Glutamatergic neuron (in vitro differentiated cells): ENCODE measurements around the gene ATOX1. TPM values are rescaled to one million over a fixed set of nuclear protein-coding genes. Genes with fewer than 3 reads are reported as not detected.
A peak's percentile ranks its signal among the peaks of the same experiment; 100 is the strongest.
"Not testable (repeated sequence)": the region's sequence is repeated elsewhere in the genome, so short reads cannot be mapped to it uniquely, and the experiment has no call there.

ENCODE experiments used
- DNase-seq: peaks from one replicate; pipeline ENCODE4 v3.0.0; 2022
- H3K27ac Mint-ChIP-seq: one replicate; pipeline ENCODE4 v1.8.0; 2020; ENCODE audit warnings: mild to moderate bottlenecking, mixed read lengths, inconsistent platforms; ENCODE audit not compliant: unreplicated experiment
- H3K27me3 Mint-ChIP-seq: one replicate; pipeline ENCODE4 v1.8.0; 2020; ENCODE audit warnings: mild to moderate bottlenecking, moderate library complexity, mixed read lengths, inconsistent platforms; ENCODE audit not compliant: unreplicated experiment
- H3K36me3 Mint-ChIP-seq: one replicate; pipeline ENCODE4 v1.8.0; 2020; ENCODE audit warnings: mild to moderate bottlenecking, mixed read lengths, inconsistent platforms; ENCODE audit not compliant: unreplicated experiment
- H3K4me1 Mint-ChIP-seq: one replicate; pipeline ENCODE4 v1.8.0; 2020; ENCODE audit warnings: mild to moderate bottlenecking, low read depth, mixed read lengths, inconsistent platforms; ENCODE audit not compliant: unreplicated experiment
- H3K4me3 Mint-ChIP-seq: one replicate; pipeline ENCODE4 v1.8.0; 2020; ENCODE audit warnings: mild to moderate bottlenecking, mixed read lengths, inconsistent platforms; ENCODE audit not compliant: unreplicated experiment
- H3K9me3 Mint-ChIP-seq: one replicate; pipeline ENCODE4 v1.8.0; 2020; ENCODE audit warnings: mild to moderate bottlenecking, moderate library complexity, mixed read lengths, inconsistent platforms; ENCODE audit not compliant: unreplicated experiment
- CTCF ChIP-seq: fragments of 200-600 bp; sonication (generic); IDR thresholded peaks from one replicate; pipeline ENCODE4 v1.5.0; 2021; ENCODE audit not compliant: partially characterized antibody, unreplicated experiment
- total RNA-seq: library from RNA; stranded (reverse); fragmentation: NEBNext Ultra II Directional; extraction: Animal tissue kit (Norgen Biotek cat#: 25700); gene quantifications from one replicate; pipeline ENCODE4 v1.2.1, GENCODE V29; 2021; ENCODE audit not compliant: unreplicated experiment

ATOX1 gene
- total RNA-seq, 1 donor from 2014 or later = 82.9 TPM

- Mint-ChIP-seq H3K4me1 (peaks cover 42% of the 10 kb centered on the region), H3K27me3 (peaks cover 11% of the 10 kb centered on the region), H3K36me3 (no peaks in the 10 kb centered on the region), H3K27ac (peak overlapping the region; percentile 52), H3K4me3 (peak overlapping the region; percentile 13), H3K9me3 (peaks cover 8% of the 10 kb centered on the region)
- no peak for TF ChIP-seq CTCF
- no peak for DNase-seq
Measured at GRCh38 chr5:151700820-151701219, 57.6 kb downstream of the ATOX1 start.

- Mint-ChIP-seq H3K4me3 (no peak overlapping the region), H3K27ac (peak overlapping the region; percentile 52), H3K9me3 (peaks cover 8% of the 10 kb centered on the region), H3K27me3 (peaks cover 12% of the 10 kb centered on the region), H3K4me1 (peaks cover 46% of the 10 kb centered on the region), H3K36me3 (no peaks in the 10 kb centered on the region)
- TF ChIP-seq CTCF = no peak
- no peak for DNase-seq
Measured at GRCh38 chr5:151700296-151700695, 58.1 kb downstream of the ATOX1 start.

- Mint-ChIP-seq H3K27ac (peak overlapping the region; percentile 90), H3K36me3 (no peaks in the 10 kb centered on the region), H3K9me3 (peaks cover 8% of the 10 kb centered on the region), H3K4me1 (peaks cover 46% of the 10 kb centered on the region), H3K27me3 (peaks cover 12% of the 10 kb centered on the region), H3K4me3 (peak overlapping the region; percentile 4)
- DNase-seq = no peak
- no peak for TF ChIP-seq CTCF
Measured at GRCh38 chr5:151699071-151699901, 59.1 kb downstream of the ATOX1 start.

- not testable (repeated sequence) for DNase-seq, H3K27ac Mint-ChIP-seq, H3K4me3 Mint-ChIP-seq, H3K36me3 Mint-ChIP-seq, H3K9me3 Mint-ChIP-seq, H3K27me3 Mint-ChIP-seq
- H3K4me1 Mint-ChIP-seq = peaks cover 37% of the 10 kb centered on the region
Measured at GRCh38 chr5:151698081-151698480, 60.4 kb downstream of the ATOX1 start.

GRCh38 chr5:151697452-151697851, 61.0 kb downstream of the ATOX1 start:
- DNase-seq = no peak
- H3K4me1 Mint-ChIP-seq = peaks cover 36% of the 10 kb centered on the region
- H3K27ac Mint-ChIP-seq = peak overlapping the region; percentile 87
- no peak for TF ChIP-seq CTCF
- peaks cover 7% of the 10 kb centered on the region for H3K27me3 Mint-ChIP-seq
- peaks cover 4% of the 10 kb centered on the region for H3K9me3 Mint-ChIP-seq
- no peak overlapping the region for H3K4me3 Mint-ChIP-seq
- no peaks in the 10 kb centered on the region for H3K36me3 Mint-ChIP-seq
